ENCODE data around the gene TAGLN2. TPM values are rescaled to one million over a fixed set of nuclear protein-coding genes. Genes with fewer than 3 reads are reported as not detected.

TAGLN2 gene
- total RNA-seq, 4 donors from 2014 or later: 308 to 468 (median 357) TPM

- no peak for TF ChIP-seq CTCF (IDR thresholded peaks at IDR 0.05)
- TF ChIP-seq POLR2A (IDR thresholded peaks at IDR 0.05): no peak
- Histone ChIP-seq H3K4me3 (no peak overlapping the region), H3K36me3 (no peaks in the 10 kb centered on the region), H3K9me3 (no peaks in the 10 kb centered on the region), H3K27ac (no peak overlapping the region), H3K27me3 (peaks cover 0 to 6% (median 0%) of the 10 kb centered on the region in 4 donors), H3K4me1 (no peaks in the 10 kb centered on the region)
- intact Hi-C loops (cut with DNase I): no loop called here
- 73 to 76% methylated on average over 7 to 8 of the region's 9 CpGs for WGBS, 2 donors
- no peak for DNase-seq
These were observed 45.6 kb upstream of the TAGLN2 start for GRCh38 chr1:159970932-159971342.

- Histone ChIP-seq H3K4me1 (peaks cover 0 to 12% (median 0%) of the 10 kb centered on the region in 3 donors), H3K36me3 (no peaks in the 10 kb centered on the region), H3K9me3 (no peaks in the 10 kb centered on the region), H3K27me3 (peaks cover 0 to 6% (median 0%) of the 10 kb centered on the region in 4 donors), H3K27ac (no peak overlapping the region), H3K4me3 (no peak overlapping the region)
- DNase-seq: no peak
- 82 to 89% methylated on average over 3 of the region's 3 CpGs for WGBS, 2 donors
- TF ChIP-seq CTCF (IDR thresholded peaks at IDR 0.05): no peak
- TF ChIP-seq POLR2A (IDR thresholded peaks at IDR 0.05): no peak
- intact Hi-C loops (cut with DNase I): no loop called here
These were observed 43.6 kb upstream of the TAGLN2 start for GRCh38 chr1:159968901-159969300.

GRCh38 chr1:159965263-159965662 lies 40.0 kb upstream of the TAGLN2 start:
- Histone ChIP-seq H3K27me3 (peaks cover 0 to 6% (median 0%) of the 10 kb centered on the region in 4 donors), H3K27ac (no peak overlapping the region), H3K9me3 (no peaks in the 10 kb centered on the region), H3K4me3 (no peak overlapping the region), H3K4me1 (peaks cover 3 to 42% (median 3%) of the 10 kb centered on the region in 3 donors), H3K36me3 (no peaks in the 10 kb centered on the region)
- WGBS, 2 donors: 86 to 88% methylated on average over 2 of the region's 2 CpGs
- no peak for TF ChIP-seq CTCF (IDR thresholded peaks at IDR 0.05)
- no peak for TF ChIP-seq POLR2A (IDR thresholded peaks at IDR 0.05)
- DNase-seq: no peak
- intact Hi-C loops (cut with DNase I): no loop called here

- intact Hi-C loops (cut with DNase I): no loop called here
- no peaks in the 10 kb centered on the region for H3K36me3 ChIP-seq
- no peaks in the 10 kb centered on the region for H3K9me3 ChIP-seq
- no peak for DNase-seq
- TF ChIP-seq POLR2A (IDR thresholded peaks at IDR 0.05) (no peak), CTCF (IDR thresholded peaks at IDR 0.05) (no peak)
- no peak overlapping the region for H3K4me3 ChIP-seq
- WGBS, 2 donors: 20 to 57% methylated on average over 1 to 2 of the region's 3 CpGs
- H3K27me3 ChIP-seq: no peaks in the 10 kb centered on the region
- H3K27ac ChIP-seq: no peak overlapping the region
- peaks cover 3 to 52% (median 4%) of the 10 kb centered on the region in 3 donors for H3K4me1 ChIP-seq
These were observed 38.8 kb upstream of the TAGLN2 start for GRCh38 chr1:159964144-159964543.

GRCh38 chr1:159962176-159962575 lies 36.9 kb upstream of the TAGLN2 start:
- Histone ChIP-seq H3K4me1 (peaks cover 4 to 70% (median 7%) of the 10 kb centered on the region in 3 donors), H3K27ac (peak overlapping the region; percentile 70 to 85 (median 84)), H3K9me3 (no peaks in the 10 kb centered on the region), H3K4me3 (peak overlapping the region; percentile 12 to 57 (median 30)), H3K36me3 (no peaks in the 10 kb centered on the region), H3K27me3 (no peaks in the 10 kb centered on the region)
- 88 to 94% methylated on average over 11 of the region's 11 CpGs for WGBS, 2 donors
- no peak for TF ChIP-seq CTCF (IDR thresholded peaks at IDR 0.05)
- no peak for TF ChIP-seq POLR2A (IDR thresholded peaks at IDR 0.05)
- intact Hi-C loops (cut with DNase I): no loop called here
- DNase-seq: no peak
